Pons (tissue), 1 donor: Measurements from ENCODE around the gene FOCAD.

Experiments
- DNase-seq: peaks from one replicate; pipeline ENCODE4 v3.0.0-alpha.2; 2016; ENCODE audit warnings: low spot score

The FOCAD gene

DNA sequence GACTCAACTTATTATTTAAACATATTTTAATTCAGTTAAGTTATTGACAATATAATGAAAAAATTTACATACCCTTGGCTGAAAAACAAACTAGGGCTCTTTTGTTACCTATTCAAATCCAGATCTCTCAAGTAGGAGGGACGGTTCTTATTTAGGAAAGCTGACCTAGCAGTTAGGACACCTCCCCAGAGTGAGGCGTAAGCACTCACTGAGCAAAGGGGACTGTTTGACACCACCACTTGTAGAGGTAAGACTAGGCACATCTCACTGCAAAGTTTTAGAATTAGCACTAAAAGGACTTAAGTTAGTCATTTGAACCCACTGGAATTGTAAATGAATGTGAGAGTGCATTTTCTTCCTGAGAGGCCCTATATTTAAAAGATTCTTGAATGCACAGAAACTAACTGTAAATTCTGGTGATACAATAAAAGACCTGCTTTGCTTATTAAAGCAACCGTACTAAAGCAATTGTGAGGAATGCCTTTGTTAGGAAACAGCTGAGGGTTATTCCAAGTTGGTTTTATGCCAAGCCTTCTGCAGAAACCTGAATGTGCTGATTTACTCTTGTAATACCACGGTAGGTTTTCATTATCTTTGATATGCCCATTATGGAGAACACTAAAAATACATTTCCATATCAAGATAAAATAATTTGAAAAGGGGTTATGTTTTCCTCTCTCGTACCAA, 331.2 kb downstream of the FOCAD start:
- DNase-seq, result no peak

DNA sequence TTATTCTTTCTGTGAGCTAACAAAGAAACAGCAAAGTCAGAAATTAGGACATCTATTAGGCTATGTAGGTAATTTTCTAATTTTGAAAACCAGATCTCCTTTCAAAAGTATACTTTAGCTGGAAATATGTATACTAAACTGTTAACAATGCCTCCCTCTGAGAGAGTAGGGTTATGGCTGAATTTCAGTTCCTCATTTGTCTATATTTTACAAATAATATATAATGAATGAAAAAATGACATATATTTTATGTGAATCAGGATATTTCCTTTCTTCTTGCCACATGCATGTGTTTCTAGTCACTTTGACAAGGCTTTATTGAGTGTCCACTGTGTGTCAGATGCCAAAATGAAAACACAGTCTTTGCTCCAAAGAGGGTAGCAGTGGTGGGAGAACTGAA, 331.9 kb downstream of the FOCAD start:
- DNase-seq, result no peak

DNA sequence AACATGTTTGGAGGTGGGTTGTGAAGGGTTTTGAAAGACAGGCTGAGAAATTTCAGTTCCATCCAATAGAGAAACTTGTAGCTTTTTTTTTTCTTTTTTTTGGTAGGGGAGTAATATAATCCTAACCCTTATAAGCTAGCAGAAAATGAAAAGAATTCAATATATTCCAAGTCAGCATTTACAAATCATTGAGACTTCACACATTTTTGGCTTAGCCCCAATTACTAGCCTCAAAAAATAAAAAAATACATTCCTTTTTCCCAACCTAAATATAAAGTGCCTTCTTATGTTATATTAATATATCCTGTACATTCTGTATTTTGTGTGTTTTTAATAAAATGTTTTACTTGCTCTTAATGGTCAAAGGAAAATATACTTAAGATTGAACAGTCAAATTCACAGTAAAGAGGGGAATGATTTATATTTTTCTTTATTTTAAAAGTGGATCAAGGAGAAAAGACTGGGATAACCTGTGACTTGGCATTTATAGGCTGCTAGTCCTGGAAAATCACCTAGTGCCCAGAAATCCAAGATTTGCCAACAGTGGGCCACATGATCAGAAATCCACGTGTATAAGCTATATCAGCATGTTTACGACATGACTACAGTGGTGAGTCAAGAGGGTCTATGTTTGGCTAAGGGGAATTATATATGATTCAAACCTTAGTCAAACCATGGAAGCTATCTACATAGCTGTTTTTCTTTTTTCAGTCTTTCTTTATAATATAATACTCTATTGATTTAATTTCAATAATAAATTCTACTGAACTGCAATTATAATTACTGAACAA, 332.8 kb downstream of the FOCAD start:
- no peak for DNase-seq

GRCh38 chr9:21018177-21018576, 334.1 kb downstream of the FOCAD start:
- no peak for DNase-seq

DNA sequence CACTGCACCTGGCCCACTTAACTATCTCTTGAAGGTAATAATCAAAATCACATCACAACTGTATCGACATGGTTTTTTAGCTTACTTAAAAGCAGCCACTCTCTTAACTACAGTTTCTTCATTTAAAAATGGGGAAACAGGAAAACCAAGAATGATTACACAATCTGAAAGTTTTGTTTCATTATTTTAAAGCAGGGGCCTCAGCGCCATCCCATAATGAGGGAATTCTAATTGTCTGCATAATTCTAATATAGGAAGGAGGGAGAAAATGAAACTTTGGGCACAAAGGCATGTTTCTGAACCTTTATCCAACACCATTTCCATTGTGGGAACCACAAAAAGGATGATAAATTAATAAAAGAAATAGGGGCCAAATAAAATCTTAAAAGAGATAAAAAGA, 339.8 kb downstream of the FOCAD start:
- peak; percentile 38 for DNase-seq

GRCh38 chr9:21027295-21027694, 343.2 kb downstream of the FOCAD start:
- no peak for DNase-seq

DNA sequence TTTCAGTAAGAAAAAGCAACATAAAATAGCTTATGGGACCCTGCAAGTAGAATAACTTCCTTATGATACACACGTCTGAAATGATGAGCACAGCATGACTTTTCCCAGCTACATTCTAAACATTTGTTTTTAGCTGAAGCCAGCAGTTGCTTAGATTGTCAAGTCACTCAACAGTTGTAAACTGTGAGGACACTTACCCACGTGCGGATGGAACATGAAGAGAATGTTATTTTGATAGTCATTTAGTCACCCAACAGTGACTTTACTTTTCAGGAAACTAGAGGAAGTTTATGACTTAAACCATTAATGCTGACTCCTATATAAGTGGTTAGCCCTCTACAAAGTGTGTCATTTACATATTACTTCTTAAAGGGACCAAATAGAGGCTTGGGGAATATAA, 344.4 kb downstream of the FOCAD start:
- peak; percentile 26 for DNase-seq

DNA sequence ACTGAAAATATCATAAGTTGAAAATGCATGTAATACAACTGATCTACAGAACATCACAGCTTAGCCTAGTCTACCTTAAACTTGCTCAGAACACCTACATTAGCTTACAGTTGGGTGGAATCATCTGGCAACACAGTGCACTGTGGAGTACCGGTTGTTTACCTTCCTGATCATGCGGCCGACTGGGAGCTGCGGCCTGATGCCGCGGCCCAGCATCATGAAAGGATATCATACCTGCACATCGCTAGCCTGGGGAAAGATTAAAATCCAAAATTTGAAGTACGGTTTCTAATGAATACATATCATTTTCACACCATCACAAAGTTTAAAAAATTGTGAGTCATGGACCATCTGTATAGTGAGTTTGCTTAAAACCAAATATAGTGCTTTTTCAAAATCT, 345.6 kb downstream of the FOCAD start:
- DNase-seq, result no peak

DNA sequence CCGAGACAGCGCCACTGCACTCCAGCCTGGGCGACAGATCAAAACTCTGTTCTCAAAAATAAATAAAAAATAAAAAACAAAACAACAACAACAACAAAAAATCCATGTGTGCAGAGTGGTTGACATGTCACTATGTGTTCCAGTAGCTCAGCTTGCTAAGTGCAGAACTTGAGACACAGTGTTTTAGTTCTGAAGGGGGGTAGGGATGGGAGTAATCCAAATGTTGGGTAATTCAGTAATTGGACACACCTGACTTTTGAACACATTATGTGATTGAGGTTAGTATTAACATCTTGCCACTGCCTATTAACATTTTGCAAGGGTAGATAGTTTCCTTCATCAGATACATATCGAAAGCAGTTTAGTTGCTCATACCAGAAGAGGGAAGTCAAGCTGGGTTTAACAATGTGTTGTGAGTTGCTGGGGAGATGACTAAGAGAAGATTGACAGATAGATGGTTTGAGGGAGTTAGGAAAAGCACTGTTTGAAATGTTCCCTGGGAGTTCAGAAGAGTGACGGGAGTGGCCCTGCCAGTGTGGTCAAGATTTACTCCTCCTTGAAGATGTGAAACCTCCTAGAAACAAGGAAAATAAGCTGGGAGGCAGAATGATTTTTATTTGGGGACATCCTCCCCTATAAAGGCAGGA, 346.5 kb downstream of the FOCAD start:
- DNase-seq, result peak; percentile 67

GRCh38 chr9:21031091-21031807, 347.2 kb downstream of the FOCAD start, which contains the start of gene HACD4:
Gene HACD4 (minus strand): TSS chr9:21031640. CDS start chr9:21031590, 50 bp downstream.
- peak; percentile 39 for DNase-seq

DNA sequence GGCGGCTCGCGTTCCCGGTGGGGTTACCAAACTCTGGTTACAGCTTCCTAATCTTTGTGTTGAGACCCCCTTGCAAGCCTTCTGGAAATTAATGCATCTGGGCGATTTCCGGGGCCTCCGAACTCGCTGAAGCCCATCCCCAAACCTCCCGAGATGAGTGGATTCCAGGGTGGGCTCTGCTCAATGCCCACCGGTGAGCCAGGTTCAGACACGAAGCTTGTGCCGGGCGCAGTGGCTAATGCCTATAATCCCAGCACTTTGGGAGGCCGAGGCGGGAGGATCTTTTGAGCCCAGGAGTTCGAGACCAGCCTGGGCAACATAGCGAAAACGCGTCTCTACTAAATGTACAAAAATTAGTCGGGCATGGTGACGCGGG, 347.7 kb downstream of the FOCAD start:
- no peak for DNase-seq

GRCh38 chr9:21037278-21037677, 353.2 kb downstream of the FOCAD start:
- no peak for DNase-seq

- DNase-seq, result no peak
Measured at GRCh38 chr9:21039302-21039701, 355.2 kb downstream of the FOCAD start.

DNA sequence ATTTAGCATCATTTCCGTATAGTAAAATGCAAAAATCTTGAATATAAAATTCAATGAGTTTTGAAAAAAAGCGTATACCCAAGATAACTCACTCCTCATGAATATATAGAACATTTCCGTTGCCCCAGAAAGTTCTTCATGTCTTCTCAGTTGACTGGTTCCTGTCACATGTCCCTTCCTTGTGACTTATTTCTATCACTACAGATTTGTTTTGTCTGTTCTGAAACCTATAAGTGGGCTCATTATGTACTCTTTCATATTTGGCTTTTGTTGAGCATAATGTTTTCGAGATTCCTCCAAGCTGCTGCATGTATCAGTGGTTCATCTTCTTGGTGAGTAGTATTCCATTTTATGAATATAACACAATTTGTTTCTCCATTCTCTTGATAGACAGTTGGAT, 358.4 kb downstream of the FOCAD start:
- DNase-seq, result no peak

DNA sequence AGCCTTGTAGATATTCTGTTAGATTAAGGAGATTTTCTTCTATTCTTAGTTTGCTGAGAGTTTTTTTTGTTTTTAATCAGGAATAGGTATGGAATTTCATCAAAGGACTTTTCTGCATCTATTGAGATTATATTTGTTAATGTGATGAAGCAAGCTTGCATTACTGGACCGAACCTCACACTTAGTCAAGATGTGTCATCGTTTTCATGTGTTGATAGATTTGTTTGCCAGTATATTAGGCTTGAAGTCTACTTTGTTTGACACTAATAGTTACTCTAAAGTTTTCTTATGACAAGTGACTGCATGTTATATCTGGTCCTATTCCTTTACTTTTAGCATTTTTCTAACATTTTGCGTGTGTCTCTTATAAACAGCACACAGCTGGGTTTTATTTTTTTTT, 359.8 kb downstream of the FOCAD start:
- no peak for DNase-seq
